SIG-M5 (cell line): Measurements from ENCODE around the gene ZNF678.
"Not testable (repeated sequence)": the region's sequence is repeated elsewhere in the genome, so short reads cannot be mapped to it uniquely, and the experiment has no call there.

Source experiments
- DNase-seq: peaks from one replicate; lab custom pipeline; 2025; lab: John Stamatoyannopoulos, UW

The ZNF678 gene

GRCh38 chr1:227551881-227552280, 11.5 kb upstream of the ZNF678 start:
- not testable (repeated sequence) for DNase-seq

- DNase-seq, result no peak
Measured at GRCh38 chr1:227556288-227556687, 7.1 kb upstream of the ZNF678 start.

- DNase-seq, result no peak
Measured at GRCh38 chr1:227557962-227558725, 5.2 kb upstream of the ZNF678 start.

- DNase-seq, result no peak
Measured at GRCh38 chr1:227558732-227559262, 4.6 kb upstream of the ZNF678 start.

GRCh38 chr1:227559499-227559898, 3.9 kb upstream of the ZNF678 start:
- DNase-seq, result no peak

- DNase-seq, result no peak
Measured at GRCh38 chr1:227559926-227560325, 3.4 kb upstream of the ZNF678 start.

GRCh38 chr1:227560393-227561173, 2.8 kb upstream of the ZNF678 start:
- DNase-seq, result no peak

GRCh38 chr1:227561241-227561907, 2.0 kb upstream of the ZNF678 start:
- no peak for DNase-seq

- no peak for DNase-seq
Measured at GRCh38 chr1:227562037-227562436, 1.3 kb upstream of the ZNF678 start.

- no peak for DNase-seq
Measured at GRCh38 chr1:227562933-227563323, 428 bp upstream of the ZNF678 start.

GRCh38 chr1:227567256-227567655, 3.9 kb downstream of the ZNF678 start:
- DNase-seq, result no peak

- DNase-seq, result no peak
Measured at GRCh38 chr1:227568593-227568992, 5.2 kb downstream of the ZNF678 start.

GRCh38 chr1:227572752-227573151, 9.4 kb downstream of the ZNF678 start:
- DNase-seq, result no peak

- DNase-seq, result no peak
Measured at GRCh38 chr1:227574926-227575325, 11.6 kb downstream of the ZNF678 start.

GRCh38 chr1:227576189-227576588, 12.8 kb downstream of the ZNF678 start:
- DNase-seq, result no peak

- DNase-seq, result no peak
Measured at GRCh38 chr1:227577500-227577899, 14.1 kb downstream of the ZNF678 start.

GRCh38 chr1:227583354-227583753, 20.0 kb downstream of the ZNF678 start:
- DNase-seq, result no peak

- no peak for DNase-seq
Measured at GRCh38 chr1:227586733-227587132, 23.4 kb downstream of the ZNF678 start.

GRCh38 chr1:227587968-227588367, 24.6 kb downstream of the ZNF678 start:
- no peak for DNase-seq

- DNase-seq, result not testable (repeated sequence)
Measured at GRCh38 chr1:227588769-227589168, 25.4 kb downstream of the ZNF678 start.

GRCh38 chr1:227589777-227590176, 26.4 kb downstream of the ZNF678 start:
- not testable (repeated sequence) for DNase-seq

- DNase-seq, result not testable (repeated sequence)
Measured at GRCh38 chr1:227596222-227596621, 32.9 kb downstream of the ZNF678 start.

GRCh38 chr1:227603327-227603726, 40.0 kb downstream of the ZNF678 start:
- DNase-seq, result no peak
